Transverse colon (tissue), 4 donors: Measurements from ENCODE around the gene TRIM7. TPM values are rescaled to one million over a fixed set of nuclear protein-coding genes. Genes with fewer than 3 reads are reported as not detected.

ENCODE experiments used
- DNase-seq: peaks from one replicate; pipeline ENCODE4 v3.0.0-alpha.2; 2019
- H3K27ac ChIP-seq, 4 donors: fragments of 200-600 bp; sonication (generic); 2 replicates each; pipeline ENCODE4 v1.5.1; 2016 to 2018; ENCODE audit warnings: inconsistent platforms in 4 of 4
- H3K27me3 ChIP-seq: fragments of 200-600 bp; sonication (generic); 2 replicates; pipeline ENCODE4 v1.5.1; 2017; ENCODE audit warnings: inconsistent platforms
- H3K36me3 ChIP-seq, 4 donors: fragments of 200-600 bp; sonication (generic); 2 replicates each; pipeline ENCODE4 v1.5.1; 2017 to 2019; ENCODE audit warnings: inconsistent platforms in 4 of 4
- H3K4me1 ChIP-seq, 4 donors: fragments of 200-600 bp; sonication (generic); 2 replicates each; pipeline ENCODE4 v1.5.1; 2017 to 2020; ENCODE audit warnings: inconsistent platforms in 4 of 4
- H3K4me3 ChIP-seq, 4 donors: fragments of 200-600 bp; sonication (generic); 1 replicate in 1 of 4; 2 replicates in 3 of 4; pipeline versions ENCODE4 v1.5.1 to v1.6.1; 2017 to 2019; ENCODE audit warnings: inconsistent platforms in 4 of 4
- H3K9me3 ChIP-seq, 2 donors: fragments of 200-600 bp; sonication (generic); 2 replicates each; pipeline ENCODE4 v1.5.1; 2017 to 2019; ENCODE audit warnings: inconsistent platforms in 2 of 2
- CTCF ChIP-seq, 5 experiments: fragments of 200-600 bp in 3 of 5; fragments of 450-650 bp in 2 of 5; sonication (generic) in 3 of 5; IDR thresholded peaks; 1 replicate in 2 of 5; 2 replicates in 3 of 5; pipeline ENCODE4 v1.5.1; 2016 to 2017; ENCODE audit warnings: antibody characterized with exemption in 5 of 5, inconsistent platforms in 3 of 5, mild to moderate bottlenecking in 2 of 5, moderate library complexity in 1 of 5
- EP300 ChIP-seq: sonication (generic); formaldehyde crosslinking; IDR thresholded peaks from one replicate; pipeline ENCODE4 v1.6.1; 2017; ENCODE audit warnings: antibody characterized with exemption, low read depth
- POLR2A ChIP-seq: fragments of 450-650 bp; IDR thresholded peaks from one replicate; pipeline ENCODE4 v1.6.1; 2016; ENCODE audit warnings: antibody characterized with exemption, mild to moderate bottlenecking, moderate library complexity
- POLR2AphosphoS5 ChIP-seq, 3 donors: sonication (generic); formaldehyde crosslinking; IDR thresholded peaks; one replicate each; pipeline ENCODE4 v1.6.1; 2016; ENCODE audit warnings: antibody characterized with exemption in 3 of 3
- WGBS, 2 donors: methylation state at CpG; one replicate each; pipeline ENCODE4 v1.1.5; 2018; ENCODE audit warnings: low coverage in 1 of 2; 5-methylcytosine and 5-hydroxymethylcytosine counted together
- in situ Hi-C, 4 donors: fragments of 200-750 bp; cut with MboI; loops; one replicate each; pipeline versions ENCODE4 v1.15.0 to v1.15.1; 2017; ENCODE audit warnings: low sequenced_read_pairs in 3 of 4, low pct_ligation_motif_present in 1 of 4, low pct_unique_long_range_greater_than_20kb in 1 of 4
- intact Hi-C: fragments of 100-400 bp; cut with DNase I; formaldehyde crosslinking; loops from one replicate; pipeline ENCODE4 v1.15.1; 2023; ENCODE audit warnings: low total_unique reads
- total RNA-seq, 4 donors: library from RNA; depleted of rRNA; stranded (reverse); fragments of >200 nt; gene quantifications; one replicate each; pipeline ENCODE4 v1.1.0, GENCODE V29; 2016

TRIM7 gene
- total RNA-seq: 10 to 100 TPM in 1 of 4 donors, 1 to 10 TPM in 2, not detected in 1; 2.5 to 16.7 (median 7.5) TPM

DNA sequence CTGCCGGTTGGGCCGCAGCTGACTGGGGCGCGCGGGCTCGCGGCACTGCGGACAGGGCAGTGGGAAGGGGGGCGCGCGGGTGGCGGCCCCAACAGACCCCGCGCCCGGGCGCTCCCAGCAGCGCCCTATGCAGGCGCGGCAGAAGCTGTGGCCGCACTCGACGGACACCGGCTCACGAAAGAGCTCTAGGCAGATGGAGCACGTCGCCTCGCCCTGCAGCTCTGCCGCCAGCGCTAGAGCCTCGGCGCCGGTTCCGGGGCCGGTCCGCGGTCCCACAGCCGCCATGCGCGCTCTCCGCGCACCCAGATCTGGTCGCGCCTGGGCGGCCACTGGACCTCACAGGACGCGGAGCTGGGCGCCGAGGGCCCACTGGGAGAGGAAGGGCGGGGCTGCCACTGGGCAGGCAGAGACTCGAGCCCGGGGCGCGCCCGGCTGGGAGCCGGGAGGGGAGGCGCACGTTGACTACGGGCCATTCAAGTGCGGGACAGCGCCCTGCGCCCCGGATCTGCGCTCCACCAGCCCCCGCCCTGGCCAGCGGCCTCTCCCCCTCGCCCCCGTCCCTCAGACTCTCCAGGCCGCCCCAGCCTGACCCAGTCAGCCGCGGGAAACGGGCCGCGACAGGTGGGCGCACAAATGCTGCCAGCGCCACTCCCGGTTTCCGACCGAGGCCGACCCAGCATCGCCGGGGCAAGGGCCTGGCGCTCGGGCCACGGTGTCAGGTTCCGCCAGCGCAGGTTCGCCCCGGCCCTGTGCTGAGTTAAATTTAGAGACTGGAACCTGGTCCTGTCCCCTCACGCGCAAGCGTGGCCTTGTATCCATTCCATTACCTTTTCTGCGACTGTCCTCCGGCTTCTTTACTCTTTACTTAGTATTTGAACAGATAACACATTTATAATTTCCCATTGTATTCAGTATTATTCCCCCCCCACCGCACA is at the start of gene TRIM7:
TRIM7 (minus strand) TSS at position 371 of the 935 bp plus-strand sequence; CDS start at position 285, 86 bp downstream.
- DNase-seq: peak; percentile 65
- 2 to 11% methylated on average over 6 to 76 of the region's 94 CpGs for WGBS, 2 donors
- Histone ChIP-seq H3K27me3 (peaks cover 14% of the 10 kb centered on the region), H3K4me1 (peaks cover 0 to 53% (median 32%) of the 10 kb centered on the region in 4 donors), H3K36me3 (no peaks in the 10 kb centered on the region), H3K9me3 (no peaks in the 10 kb centered on the region), H3K27ac (peak within 1 kb of the TSS; percentile 36 to 84 (median 76)), H3K4me3 (peak within 1 kb of the TSS; percentile 41 to 69 (median 52))
- TF ChIP-seq CTCF (IDR thresholded peaks at IDR 0.05) (no peak), POLR2A (no peak)
- in situ Hi-C loops (no loop called here), intact Hi-C loops (no loop called here)

DNA sequence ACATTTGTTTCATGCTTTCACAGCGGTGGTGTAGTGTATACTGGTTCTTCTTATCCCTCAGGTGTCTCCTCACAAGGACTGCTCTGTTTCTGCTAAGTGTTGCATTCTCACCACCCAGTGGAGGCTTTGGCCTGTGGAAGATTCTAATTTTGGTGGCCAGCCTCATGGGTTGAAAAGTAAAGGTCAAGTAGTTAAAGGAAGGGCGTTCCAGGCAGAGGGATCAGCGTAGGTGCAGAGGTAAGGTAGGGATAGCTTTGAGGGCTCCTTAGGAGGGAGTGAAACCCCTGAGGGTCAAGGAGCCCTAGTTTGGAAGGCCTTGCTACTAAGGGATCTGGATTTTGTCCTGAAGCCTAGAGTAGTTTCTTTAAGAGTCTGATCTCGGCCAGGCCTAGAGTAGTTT is 43.3 kb upstream of the TRIM7 start:
- intact Hi-C loops: loop anchor here (10.0 kb wide), 1 partner anchor 63 kb away; no protein-coding TSS in a partner anchor
- TF ChIP-seq POLR2A (no peak), CTCF (IDR thresholded peaks at IDR 0.05) (no peak), EP300 (no peak), POLR2AphosphoS5 (IDR thresholded peaks at IDR 0.05) (no peak)
- DNase-seq: no peak
- Histone ChIP-seq H3K27me3 (no peaks in the 10 kb centered on the region), H3K4me3 (peak overlapping the region in 3 of 4 donors; percentile 60 to 86 (median 78)), H3K4me1 (peaks cover 42 to 61% (median 53%) of the 10 kb centered on the region in 4 donors), H3K9me3 (no peaks in the 10 kb centered on the region), H3K36me3 (peaks cover 0 to 7% (median 0%) of the 10 kb centered on the region in 4 donors), H3K27ac (peak overlapping the region; percentile 96 to 97 (median 97))
- in situ Hi-C loops: no loop called here
- WGBS, 2 donors: 40 to 65% methylated on average over 2 to 4 of the region's 4 CpGs

GRCh38 chr5:181246276-181247049 is 41.5 kb upstream of the TRIM7 start:
- WGBS, 2 donors: 1% methylated on average over 43 of the region's 55 CpGs; no CpG with 5 or more reads in 1 of the 2 donors
- DNase-seq: peak; percentile 95
- H3K9me3 ChIP-seq: no peaks in the 10 kb centered on the region
- TF ChIP-seq POLR2A (peak; percentile 84), EP300 (no peak), CTCF (IDR thresholded peaks at IDR 0.05) (peak in 1 of 5 experiments; percentile 19), POLR2AphosphoS5 (IDR thresholded peaks at IDR 0.05) (peak; percentile 86 to 92 (median 89))
- H3K4me1 ChIP-seq: peaks cover 48 to 69% (median 63%) of the 10 kb centered on the region in 4 donors
- no peaks in the 10 kb centered on the region for H3K27me3 ChIP-seq
- peak overlapping the region; percentile 96 to 97 (median 97) for H3K27ac ChIP-seq
- in situ Hi-C loops (no loop called here), intact Hi-C loops (loop anchor here (10.0 kb wide), 1 partner anchor 62 kb away; no protein-coding TSS in a partner anchor)
- peak overlapping the region; percentile 54 to 86 (median 69) for H3K4me3 ChIP-seq
- H3K36me3 ChIP-seq: peaks cover 0 to 6% (median 3%) of the 10 kb centered on the region in 4 donors
